RWPE2 (cell line): ENCODE measurements around the gene IPPK.

Experiments
- ATAC-seq: fragments of 200-7000 bp; cut with Tn5 transposase; 3 replicates; pipeline ENCODE4 v1.9.1; 2021; ENCODE audit warnings: low read depth
- DNase-seq: peaks from one replicate; pipeline ENCODE4 v3.0.0-alpha.2; 2020; ENCODE audit warnings: low spot score
- H3K27ac ChIP-seq: fragments of 450-650 bp; 2 replicates; pipeline ENCODE4 v1.5.1; 2017; ENCODE audit warnings: mild to moderate bottlenecking; ENCODE audit not compliant: poor library complexity, severe bottlenecking
- H3K27me3 ChIP-seq: fragments of 250-450 bp; sonication (Bioruptor Pico); 2 replicates; pipeline ENCODE4 v1.5.1; 2021; ENCODE audit warnings: mild to moderate bottlenecking, moderate library complexity; ENCODE audit not compliant: insufficient read depth, poor library complexity, severe bottlenecking
- H3K36me3 ChIP-seq: fragments of 250-450 bp; sonication (Bioruptor Pico); 2 replicates; pipeline ENCODE4 v1.5.1; 2020; ENCODE audit warnings: low read depth, mild to moderate bottlenecking, moderate library complexity
- H3K4me1 ChIP-seq: fragments of 250-450 bp; sonication (Bioruptor Pico); 2 replicates; pipeline ENCODE4 v1.5.1; 2021; ENCODE audit warnings: mild to moderate bottlenecking, moderate library complexity; ENCODE audit not compliant: insufficient read depth, poor library complexity, severe bottlenecking
- H3K4me3 ChIP-seq: fragments of 250-450 bp; sonication (Bioruptor Pico); 2 replicates; pipeline ENCODE4 v1.5.1; 2021; ENCODE audit warnings: mild to moderate bottlenecking, moderate library complexity; ENCODE audit not compliant: severe bottlenecking
- H3K9me3 ChIP-seq: fragments of 250-450 bp; sonication (Bioruptor Pico); 2 replicates; pipeline ENCODE4 v1.5.1; 2021; ENCODE audit warnings: mild to moderate bottlenecking, moderate library complexity; ENCODE audit not compliant: severe bottlenecking
- TF ChIP-seq, protein P1 (sequence below): fragments of 450-650 bp; IDR thresholded peaks from one replicate; pipeline ENCODE4 v1.5.1; 2017; ENCODE audit warnings: mild to moderate bottlenecking, moderate library complexity; ENCODE audit not compliant: poor library complexity, severe bottlenecking

The IPPK gene

GRCh38 chr9:92607088-92607487 is 62.8 kb downstream of the IPPK start:
- ATAC-seq (0 out of 3 replicates have a peak, but pooled peaks have one; percentile 9), DNase-seq (no peak)

DNA sequence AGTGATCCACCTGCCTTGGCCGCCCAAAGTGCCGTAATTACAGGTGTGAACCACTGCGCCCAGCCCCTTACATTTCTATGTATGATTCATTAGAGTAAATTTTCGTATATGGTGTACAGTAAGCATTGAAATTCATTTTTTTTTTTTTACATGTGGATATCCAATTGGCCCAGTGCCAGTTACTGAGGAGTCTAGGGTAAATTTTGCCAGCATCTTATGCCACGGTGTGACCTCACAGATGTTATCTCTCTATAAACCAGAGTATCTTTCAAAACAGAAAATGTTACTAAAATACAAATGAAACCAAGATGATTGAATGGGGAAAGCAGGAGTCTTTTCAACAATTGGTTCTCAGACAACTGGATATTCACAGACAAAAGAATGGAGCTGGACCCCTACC is 64.7 kb downstream of the IPPK start:
- no peaks in the 10 kb centered on the region for H3K9me3 ChIP-seq
- ATAC-seq: no peak
- no peak overlapping the region for H3K4me3 ChIP-seq
- H3K36me3 ChIP-seq: no peaks in the 10 kb centered on the region; the same call in 1 of the 2 replicates
- no peaks in the 10 kb centered on the region for H3K4me1 ChIP-seq
- TF ChIP-seq, protein P1, sequence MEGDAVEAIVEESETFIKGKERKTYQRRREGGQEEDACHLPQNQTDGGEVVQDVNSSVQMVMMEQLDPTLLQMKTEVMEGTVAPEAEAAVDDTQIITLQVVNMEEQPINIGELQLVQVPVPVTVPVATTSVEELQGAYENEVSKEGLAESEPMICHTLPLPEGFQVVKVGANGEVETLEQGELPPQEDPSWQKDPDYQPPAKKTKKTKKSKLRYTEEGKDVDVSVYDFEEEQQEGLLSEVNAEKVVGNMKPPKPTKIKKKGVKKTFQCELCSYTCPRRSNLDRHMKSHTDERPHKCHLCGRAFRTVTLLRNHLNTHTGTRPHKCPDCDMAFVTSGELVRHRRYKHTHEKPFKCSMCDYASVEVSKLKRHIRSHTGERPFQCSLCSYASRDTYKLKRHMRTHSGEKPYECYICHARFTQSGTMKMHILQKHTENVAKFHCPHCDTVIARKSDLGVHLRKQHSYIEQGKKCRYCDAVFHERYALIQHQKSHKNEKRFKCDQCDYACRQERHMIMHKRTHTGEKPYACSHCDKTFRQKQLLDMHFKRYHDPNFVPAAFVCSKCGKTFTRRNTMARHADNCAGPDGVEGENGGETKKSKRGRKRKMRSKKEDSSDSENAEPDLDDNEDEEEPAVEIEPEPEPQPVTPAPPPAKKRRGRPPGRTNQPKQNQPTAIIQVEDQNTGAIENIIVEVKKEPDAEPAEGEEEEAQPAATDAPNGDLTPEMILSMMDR: no peak
- no peak for DNase-seq
- no peaks in the 10 kb centered on the region for H3K27me3 ChIP-seq
- H3K27ac ChIP-seq: no peak overlapping the region

More at GRCh38 chr9:92607088-92607487, 62.8 kb downstream of the IPPK start:
- Histone ChIP-seq H3K27ac (no peak overlapping the region), H3K4me3 (no peak overlapping the region), H3K9me3 (no peaks in the 10 kb centered on the region), H3K4me1 (no peaks in the 10 kb centered on the region), H3K36me3 (no peaks in the 10 kb centered on the region; the same call in 1 of the 2 replicates), H3K27me3 (no peaks in the 10 kb centered on the region)
- TF ChIP-seq, protein P1: no peak

DNA sequence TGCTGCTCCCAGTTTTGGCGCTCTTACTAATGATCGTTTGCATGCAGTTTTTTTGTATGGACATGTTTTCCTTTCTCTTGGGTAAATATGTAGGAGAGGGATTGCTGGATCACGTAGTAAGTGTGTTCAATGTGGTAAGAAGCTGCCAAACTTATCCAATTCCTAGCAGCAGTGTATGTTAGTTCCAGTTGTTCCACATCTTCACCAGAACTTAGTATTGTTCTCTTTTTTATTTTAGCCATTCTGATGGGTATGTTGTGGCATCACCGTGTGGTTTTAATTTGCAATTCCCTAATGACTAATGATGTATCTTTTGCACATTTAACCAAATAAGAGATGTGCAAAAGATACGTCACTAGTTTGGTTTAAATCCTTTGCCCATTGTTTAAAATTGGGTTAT is 65.9 kb downstream of the IPPK start:
- Histone ChIP-seq H3K36me3 (no peaks in the 10 kb centered on the region; the same call in 1 of the 2 replicates), H3K4me3 (no peak overlapping the region), H3K4me1 (no peaks in the 10 kb centered on the region), H3K27ac (no peak overlapping the region), H3K27me3 (no peaks in the 10 kb centered on the region), H3K9me3 (no peaks in the 10 kb centered on the region)
- TF ChIP-seq, protein P1: no peak
- DNase-seq: no peak
- no peak for ATAC-seq

- no peak for ATAC-seq
- TF ChIP-seq, protein P1: no peak
- no peaks in the 10 kb centered on the region for H3K27me3 ChIP-seq
- H3K4me1 ChIP-seq: no peaks in the 10 kb centered on the region
- no peak overlapping the region for H3K27ac ChIP-seq
- H3K4me3 ChIP-seq: no peak overlapping the region
- no peak for DNase-seq
- H3K36me3 ChIP-seq: no peaks in the 10 kb centered on the region; the same call in 1 of the 2 replicates
- no peaks in the 10 kb centered on the region for H3K9me3 ChIP-seq
These were observed 66.8 kb downstream of the IPPK start for GRCh38 chr9:92603100-92603499.

- no peaks in the 10 kb centered on the region for H3K9me3 ChIP-seq
- no peaks in the 10 kb centered on the region; the same call in 1 of the 2 replicates for H3K36me3 ChIP-seq
- no peak overlapping the region for H3K4me3 ChIP-seq
- TF ChIP-seq, protein P1: no peak
- DNase-seq: no peak
- no peaks in the 10 kb centered on the region for H3K27me3 ChIP-seq
- no peak overlapping the region for H3K27ac ChIP-seq
- H3K4me1 ChIP-seq: no peaks in the 10 kb centered on the region
- no peak for ATAC-seq
These were observed 67.5 kb downstream of the IPPK start for GRCh38 chr9:92602413-92602812.
